PC-3 (cell line): ENCODE data around the gene THBS3. TPM values are rescaled to one million over a fixed set of nuclear protein-coding genes. Genes with fewer than 3 reads are reported as not detected.
A peak's percentile ranks its signal among the peaks of the same experiment; 100 is the strongest.

Experiments
- ATAC-seq: fragments of 200-7000 bp; cut with Tn5 transposase; 2 replicates; pipeline ENCODE4 v1.9.1; 2020; ENCODE audit warnings: mild to moderate bottlenecking, moderate library complexity
- BruUV-seq: library from RNA; stranded (reverse); fragments of 400-500 nt; replicated peaks from 2 replicates; lab custom pipeline; 2021; lab: Mats Ljungman, UMichigan
- CTCF ChIA-PET: fragments of 300-600 bp; sonication (Branson Sonifier 250); formaldehyde crosslinking; loops from one replicate; lab custom pipeline; 2022; ENCODE audit warnings: antibody characterized with exemption; lab: Charles Lee
- POLR2A ChIA-PET: fragments of 300-600 bp; sonication (Branson Sonifier 250); formaldehyde crosslinking; loops from one replicate; lab custom pipeline; 2022; ENCODE audit warnings: antibody characterized with exemption; ENCODE audit not compliant: unreplicated experiment; lab: Charles Lee
- DNase-seq: peaks from one replicate; pipeline ENCODE4 v3.0.0-alpha.2; 2015
- H2AFZ ChIP-seq: fragments of 300-600 bp; sonication (generic); 2 replicates; pipeline ENCODE4 v1.6.0; 2016; ENCODE audit warnings: antibody characterized with exemption, low read length
- H3F3A ChIP-seq: fragments of 300-600 bp; sonication (generic); one replicate; pipeline ENCODE4 v1.6.0; 2017; ENCODE audit warnings: antibody characterized with exemption, low read length, control low read depth, mild to moderate bottlenecking; ENCODE audit not compliant: unreplicated experiment
- H3K27ac ChIP-seq: fragments of 300-600 bp; sonication (generic); 2 replicates; pipeline ENCODE4 v1.5.1; 2016; ENCODE audit warnings: mild to moderate bottlenecking, low read length
- H3K27me3 ChIP-seq: fragments of 300-600 bp; sonication (generic); 2 replicates; pipeline ENCODE4 v1.6.1; 2016; ENCODE audit warnings: low read length, mixed read lengths
- H3K36me3 ChIP-seq: fragments of 300-600 bp; sonication (generic); 2 replicates; pipeline ENCODE4 v1.6.1; 2016; ENCODE audit warnings: low read depth, mixed run types, low read length, mixed read lengths
- H3K4me1 ChIP-seq: fragments of 300-600 bp; sonication (generic); 2 replicates; pipeline ENCODE4 v1.5.1; 2016; ENCODE audit warnings: low read length; ENCODE audit not compliant: insufficient read depth
- H3K4me2 ChIP-seq: fragments of 300-600 bp; sonication (generic); 2 replicates; pipeline ENCODE4 v1.6.0; 2016; ENCODE audit warnings: low read length
- H3K4me3 ChIP-seq: fragments of 300-600 bp; sonication (generic); 2 replicates; pipeline ENCODE4 v1.5.1; 2016; ENCODE audit warnings: mild to moderate bottlenecking, low read length, mixed read lengths
- H3K79me2 ChIP-seq: fragments of 300-600 bp; sonication (generic); 2 replicates; pipeline ENCODE4 v1.6.1; 2017; ENCODE audit warnings: low read length, mixed read lengths
- H3K9ac ChIP-seq: fragments of 300-600 bp; sonication (generic); 2 replicates; pipeline ENCODE4 v1.6.0; 2016; ENCODE audit warnings: mild to moderate bottlenecking, low read length
- H3K9me2 ChIP-seq: fragments of 300-600 bp; sonication (generic); replicated peaks from 2 replicates; pipeline ENCODE4 v1.6.1; 2016; ENCODE audit warnings: mixed run types, low read length, mixed read lengths
- H3K9me3 ChIP-seq: fragments of 300-600 bp; sonication (generic); 2 replicates; pipeline ENCODE4 v1.6.1; 2016; ENCODE audit warnings: low read length, mixed read lengths
- H4K20me1 ChIP-seq: fragments of 300-600 bp; sonication (generic); 2 replicates; pipeline ENCODE4 v1.6.1; 2016; ENCODE audit warnings: low read length, mixed read lengths
- CTCF ChIP-seq: fragments of 300-600 bp; sonication (generic); conservative IDR thresholded peaks from 2 replicates; pipeline ENCODE4 v1.5.1; 2017; ENCODE audit warnings: antibody characterized with exemption, low read depth, mild to moderate bottlenecking, low read length
- EZH2 ChIP-seq: fragments of 300-600 bp; sonication (generic); IDR thresholded peaks from one replicate; pipeline ENCODE4 v1.6.1; 2017; ENCODE audit warnings: antibody characterized with exemption, mild to moderate bottlenecking, low read length; ENCODE audit not compliant: unreplicated experiment
- EZH2phosphoT487 ChIP-seq: fragments of 300-600 bp; sonication (generic); IDR thresholded peaks from 2 replicates; pipeline ENCODE4 v1.6.1; 2018; ENCODE audit warnings: mild to moderate bottlenecking, antibody characterized with exemption, low read length, borderline replicate concordance
- intact Hi-C: fragments of 100-400 bp; cut with micrococcal nuclease; formaldehyde crosslinking; loops from 2 replicates; pipeline ENCODE4 v1.9.0; 2023
- total RNA-seq: library from RNA; depleted of rRNA; stranded (reverse); fragments of >200 nt; gene quantifications from 2 replicates; pipeline ENCODE4 v1.2.3, GENCODE V29; 2014

The THBS3 gene
- total RNA-seq, 1 experiment from 2014 or later, result 13.0 TPM

DNA sequence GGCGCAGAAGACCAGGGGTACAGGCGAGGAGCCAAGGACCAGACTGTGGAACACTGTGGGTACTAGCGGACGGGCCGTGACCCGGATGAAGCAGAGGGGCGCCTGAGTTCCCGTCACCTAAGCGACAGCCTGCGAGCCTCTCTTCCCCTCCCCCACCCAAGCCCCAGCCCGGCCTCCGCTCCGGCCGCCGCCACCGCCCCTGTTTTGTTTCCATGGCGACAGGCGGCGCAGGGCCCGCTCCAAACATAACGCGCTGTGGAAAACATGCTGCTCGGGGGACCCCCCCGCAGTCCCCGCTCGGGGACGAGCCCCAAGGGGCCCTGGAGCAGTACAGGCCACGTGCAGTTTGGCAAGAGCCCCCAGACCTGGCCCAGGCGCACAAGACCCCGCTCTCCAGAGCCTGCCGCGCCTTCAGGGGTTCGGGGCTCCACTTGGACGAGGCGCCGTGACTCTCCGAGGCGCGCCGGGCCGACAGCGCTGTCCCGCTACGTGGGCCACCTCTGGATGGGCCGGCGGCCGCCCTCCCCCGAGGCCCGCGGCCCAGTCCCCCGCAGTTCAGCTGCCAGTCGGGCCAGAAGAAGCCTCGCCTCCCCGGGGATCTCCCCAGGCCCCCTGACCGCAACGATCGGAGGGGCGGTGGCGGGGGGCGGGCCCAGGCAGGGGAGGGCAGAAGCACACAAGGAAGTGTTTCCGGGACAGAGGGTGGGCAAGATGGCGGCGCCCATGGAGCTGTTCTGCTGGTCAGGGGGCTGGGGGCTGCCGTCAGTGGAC lies 1.0 kb upstream of the THBS3 start, which contains the start of gene MTX1:
TSS of gene MTX1 (plus strand) at position 155 of the 771 bp plus-strand sequence. CDS start at position 265, 110 bp downstream.
- Histone ChIP-seq H3K9me3 (no peaks in the 10 kb centered on the region), H3K9ac (peak within 1 kb of the TSS; percentile 98), H3F3A (no peaks in the 10 kb centered on the region), H3K4me3 (peak within 1 kb of the TSS; percentile 98), H3K4me1 (peaks cover 26% of the 10 kb centered on the region), H3K36me3 (no peaks in the 10 kb centered on the region; the same call in 1 of the 2 replicates), H3K79me2 (peaks cover 12% of the 10 kb centered on the region), H3K9me2 (no peaks in the 10 kb centered on the region), H4K20me1 (no peaks in the 10 kb centered on the region), H3K27me3 (no peaks in the 10 kb centered on the region), H3K27ac (peak within 1 kb of the TSS; percentile 90), H3K4me2 (peak within 1 kb of the TSS; percentile 95), H2AFZ (peak within 1 kb of the TSS; percentile 92)
- DNase-seq, result peak; percentile 83
- peak; percentile 78 for ATAC-seq
- POLR2A ChIA-PET, result interaction anchor here (0.6 to 1.0 kb wide), 3 partner anchors 15 to 54 kb away, joined by 3 to 8 read pairs (median 3); no protein-coding TSS in a partner anchor
- CTCF ChIA-PET, result interaction anchor here (1.0 to 2.0 kb wide), 3 partner anchors 15 to 52 kb away, joined by 4 to 12 read pairs (median 4); partner anchors contain the start of gene KRTCAP2
- intact Hi-C loops, result loop anchor here (5.0 kb wide), 1 partner anchor 34 kb away; a partner anchor contains a TSS
- TF ChIP-seq CTCF (no peak), EZH2 (no peak), EZH2phosphoT487 (no peak)
- BruUV-seq, result no TSS peak

GRCh38 chr1:155206891-155207805 lies 549 bp downstream of the THBS3 start:
- intact Hi-C loops, result loop anchor here (1.0 to 5.0 kb wide), 4 partner anchors 20 to 118 kb away; a partner anchor contains a TSS

More at GRCh38 chr1:155206891-155207805, 549 bp downstream of the THBS3 start:
- ATAC-seq (peak; percentile 42), DNase-seq (peak; percentile 93)
- peak overlapping the region; percentile 95 for H3K4me2 ChIP-seq
- no peaks in the 10 kb centered on the region for H3F3A ChIP-seq
- ChIA-PET POLR2A (interaction anchor here (0.6 to 0.9 kb wide), 4 partner anchors 17 to 37 kb away, joined by 3 to 8 read pairs (median 4); partner anchors contain the start of gene KRTCAP2), CTCF (interaction anchor here (0.5 to 2.0 kb wide), 9 partner anchors 13 to 73 kb away, joined by 3 to 12 read pairs (median 9); partner anchors contain the start of genes CLK2 and KRTCAP2)
- no peaks in the 10 kb centered on the region for H4K20me1 ChIP-seq
- H2AFZ ChIP-seq, result peak overlapping the region; percentile 46; the same call in 1 of the 2 replicates
- peaks cover 12% of the 10 kb centered on the region for H3K79me2 ChIP-seq
- no peak overlapping the region; the same call in 1 of the 2 replicates for H3K9ac ChIP-seq
- H3K9me3 ChIP-seq, result no peaks in the 10 kb centered on the region
- no peaks in the 10 kb centered on the region for H3K27me3 ChIP-seq
- H3K9me2 ChIP-seq, result no peaks in the 10 kb centered on the region
- H3K4me1 ChIP-seq, result peaks cover 26% of the 10 kb centered on the region
- TF ChIP-seq EZH2phosphoT487 (no peak), CTCF (peak; percentile 95)
- H3K36me3 ChIP-seq, result no peaks in the 10 kb centered on the region; the same call in 1 of the 2 replicates
- peak overlapping the region; percentile 16; the same call in 1 of the 2 replicates for H3K4me3 ChIP-seq
- H3K27ac ChIP-seq, result peak overlapping the region; percentile 7; the same call in 1 of the 2 replicates
- BruUV-seq, result no TSS peak
